Right ventricle myocardium inferior (tissue), 1 donor: Measurements from ENCODE around the gene SMARCA4. TPM values are rescaled to one million over a fixed set of nuclear protein-coding genes. Genes with fewer than 3 reads are reported as not detected.
"Not testable (repeated sequence)": the region's sequence is repeated elsewhere in the genome, so short reads cannot be mapped to it uniquely, and the experiment has no call there.

Source experiments
- ATAC-seq: fragments of 200-7000 bp; cut with Tn5 transposase; one replicate; pipeline ENCODE4 v1.9.1; 2020; ENCODE audit warnings: mild to moderate bottlenecking, moderate library complexity
- DNase-seq: peaks from one replicate; pipeline ENCODE4 v3.0.0; 2021; ENCODE audit errors: missing footprints
- intact Hi-C: fragments of 100-400 bp; cut with DNase I; formaldehyde crosslinking; loops from one replicate; pipeline ENCODE4 v1.11.0; 2022
- total RNA-seq: library from RNA; stranded (reverse); fragmentation: NEBNext Ultra II Directional; extraction: Animal tissue kit (Norgen Biotek cat#: 25700); gene quantifications from one replicate; pipeline ENCODE4 v1.2.1, GENCODE V29; 2021
- donor health status: DM: no; HTN: yes; CAD: no; lungs with severe emphysema.

SMARCA4 gene
- total RNA-seq, 1 donor from 2014 or later, result 33.8 TPM

GRCh38 chr19:10992174-10992573 is 31.3 kb downstream of the SMARCA4 start:
- DNase-seq, intact Hi-C loops, ATAC-seq: not testable (repeated sequence)

- ATAC-seq, result no peak
- intact Hi-C loops, result no loop called here
- no peak for DNase-seq
These were observed 35.2 kb downstream of the SMARCA4 start for GRCh38 chr19:10995926-10996600.

DNA sequence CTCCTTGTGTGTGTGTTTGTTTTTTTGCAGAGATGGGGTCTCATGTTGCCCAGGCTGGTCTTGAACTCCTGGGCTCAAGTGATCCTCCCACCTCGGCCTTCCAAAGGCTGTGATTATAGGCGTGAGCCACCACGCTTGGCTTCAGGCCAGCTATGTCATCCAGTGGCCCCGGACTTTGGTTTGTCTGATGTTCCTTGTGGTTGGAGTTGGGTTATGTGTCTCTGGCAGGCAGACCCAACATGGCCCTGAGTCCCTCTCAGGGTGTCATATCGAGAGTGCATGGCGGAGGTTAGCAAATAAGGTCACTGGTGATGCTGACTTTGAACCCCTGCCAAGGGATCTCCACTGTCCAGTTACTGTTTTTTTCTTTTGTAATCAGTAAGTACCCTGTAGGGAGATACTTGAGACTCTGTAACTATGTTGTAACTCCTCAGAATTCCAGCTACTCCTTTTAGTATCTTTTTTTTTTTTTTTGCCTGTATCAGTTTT is 37.3 kb downstream of the SMARCA4 start:
- DNase-seq, result no peak
- intact Hi-C loops, result no loop called here
- no peak for ATAC-seq

- no peak for ATAC-seq
- DNase-seq, result no peak
- intact Hi-C loops, result no loop called here
These were observed 37.8 kb downstream of the SMARCA4 start for GRCh38 chr19:10998666-10999065.

DNA sequence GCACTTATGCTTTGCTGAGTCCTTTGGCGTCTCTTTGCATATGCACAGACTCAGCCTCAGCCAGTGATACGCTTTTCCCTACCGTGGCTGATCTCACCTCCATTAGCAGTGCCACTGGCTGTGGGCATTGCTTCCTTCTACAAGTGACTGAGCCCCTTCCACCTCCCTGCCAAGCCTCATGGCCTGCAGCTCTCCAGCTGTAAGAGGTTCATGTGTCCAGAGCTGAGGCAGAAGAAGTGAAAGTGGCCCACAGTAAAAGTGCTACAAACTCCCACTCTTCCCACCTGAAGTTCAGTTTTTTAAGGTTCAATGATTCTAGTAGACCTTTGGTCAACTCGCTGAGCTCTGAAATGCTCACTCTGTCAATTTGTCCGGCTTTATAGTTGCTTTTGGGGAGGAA is 44.7 kb downstream of the SMARCA4 start:
- no peak for ATAC-seq
- intact Hi-C loops, result no loop called here

GRCh38 chr19:11007385-11007784 is 46.6 kb downstream of the SMARCA4 start:
- DNase-seq (no peak), ATAC-seq (no peak)
- intact Hi-C loops, result no loop called here

More for the DNA sequence above, 44.7 kb downstream of the SMARCA4 start:
- no peak for DNase-seq

DNA sequence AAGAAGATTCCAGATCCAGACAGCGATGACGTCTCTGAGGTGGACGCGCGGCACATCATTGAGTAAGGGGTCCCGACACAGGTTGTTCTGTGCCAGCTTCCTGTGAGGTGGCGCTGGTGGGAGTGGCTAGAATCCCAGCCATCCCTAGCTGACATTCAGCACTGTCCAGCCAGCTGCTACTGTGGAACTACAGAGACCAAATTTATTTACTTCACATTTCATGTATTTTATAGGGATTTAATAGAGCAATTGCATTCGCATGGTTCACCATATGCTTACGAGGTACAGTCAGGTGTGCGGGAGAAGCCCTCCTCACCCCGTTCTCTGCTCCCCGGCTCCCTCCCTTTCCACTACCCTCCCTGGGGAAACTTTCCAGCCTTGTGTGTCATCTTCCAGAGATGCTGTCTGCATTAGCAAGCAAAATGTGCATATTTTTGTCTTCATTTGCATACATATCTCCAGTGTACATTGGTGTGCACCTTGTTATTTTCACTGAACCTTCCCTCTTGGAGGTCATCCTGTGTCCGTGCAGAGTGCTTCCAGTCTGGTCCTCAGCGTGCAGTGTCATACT is 47.2 kb downstream of the SMARCA4 start:
- intact Hi-C loops, result no loop called here
- DNase-seq, result no peak
- no peak for ATAC-seq

- ATAC-seq, result no peak
- intact Hi-C loops, result no loop called here
- no peak for DNase-seq
These were observed 49.2 kb downstream of the SMARCA4 start for GRCh38 chr19:11010041-11010440.

- DNase-seq (no peak), ATAC-seq (no peak)
- intact Hi-C loops, result no loop called here
These were observed 51.7 kb downstream of the SMARCA4 start for GRCh38 chr19:11012507-11012906.

DNA sequence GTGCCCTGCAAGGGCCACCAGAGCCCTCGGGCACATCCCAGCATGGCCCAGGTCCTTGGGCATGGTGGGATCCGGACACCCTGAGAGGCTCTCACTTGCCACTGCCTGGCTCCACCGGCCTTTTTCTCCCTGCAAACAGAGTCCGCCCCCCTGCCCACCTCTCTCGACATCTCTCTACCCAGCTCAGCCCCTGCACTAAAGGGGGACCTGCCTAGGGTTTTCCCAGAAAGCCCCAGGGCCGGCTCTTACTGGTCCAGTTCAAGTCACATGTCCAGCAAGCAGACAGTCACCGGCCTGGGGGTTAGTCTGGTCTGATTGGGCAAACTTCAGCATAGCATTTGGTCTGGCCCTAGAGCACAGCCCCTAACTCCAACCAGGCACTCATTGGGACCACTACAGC is 52.9 kb downstream of the SMARCA4 start:
- intact Hi-C loops, result no loop called here
- no peak for DNase-seq
- no peak for ATAC-seq

GRCh38 chr19:11014403-11014911 is 53.6 kb downstream of the SMARCA4 start:
- DNase-seq, result no peak
- intact Hi-C loops, result no loop called here
- peak; percentile 13 for ATAC-seq

GRCh38 chr19:11016631-11017030 is 55.8 kb downstream of the SMARCA4 start:
- ATAC-seq (no peak), DNase-seq (no peak)
- intact Hi-C loops, result no loop called here

- intact Hi-C loops, result no loop called here
- DNase-seq, result no peak
- no peak for ATAC-seq
These were observed 56.6 kb downstream of the SMARCA4 start for GRCh38 chr19:11017275-11018035.

DNA sequence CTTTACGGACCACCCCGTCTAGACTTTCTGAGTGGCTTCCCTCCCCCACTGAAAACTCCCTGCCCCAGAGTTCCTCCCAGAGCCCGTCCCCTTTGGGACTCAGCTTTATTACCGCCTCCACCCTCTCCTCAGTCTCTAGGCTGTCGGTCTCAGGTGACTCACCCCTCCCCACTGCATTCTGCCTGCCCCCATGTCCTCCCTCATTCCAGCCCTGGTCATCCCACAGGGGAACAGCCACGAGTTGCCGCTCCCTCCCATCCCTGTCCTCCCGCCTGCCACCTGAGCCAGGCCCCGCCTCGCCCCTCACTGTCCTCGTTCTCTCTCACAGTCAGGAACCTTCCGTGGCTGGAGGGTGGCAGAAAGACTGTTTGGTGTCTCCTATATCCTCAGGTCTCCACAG is 57.3 kb downstream of the SMARCA4 start:
- no peak for ATAC-seq
- intact Hi-C loops, result no loop called here
- DNase-seq, result no peak

- ATAC-seq (no peak), DNase-seq (no peak)
- intact Hi-C loops, result no loop called here
These were observed 57.9 kb downstream of the SMARCA4 start for GRCh38 chr19:11018763-11019162.

- no peak for DNase-seq
- ATAC-seq, result no peak
- intact Hi-C loops, result no loop called here
These were observed 58.4 kb downstream of the SMARCA4 start for GRCh38 chr19:11019262-11019661.

DNA sequence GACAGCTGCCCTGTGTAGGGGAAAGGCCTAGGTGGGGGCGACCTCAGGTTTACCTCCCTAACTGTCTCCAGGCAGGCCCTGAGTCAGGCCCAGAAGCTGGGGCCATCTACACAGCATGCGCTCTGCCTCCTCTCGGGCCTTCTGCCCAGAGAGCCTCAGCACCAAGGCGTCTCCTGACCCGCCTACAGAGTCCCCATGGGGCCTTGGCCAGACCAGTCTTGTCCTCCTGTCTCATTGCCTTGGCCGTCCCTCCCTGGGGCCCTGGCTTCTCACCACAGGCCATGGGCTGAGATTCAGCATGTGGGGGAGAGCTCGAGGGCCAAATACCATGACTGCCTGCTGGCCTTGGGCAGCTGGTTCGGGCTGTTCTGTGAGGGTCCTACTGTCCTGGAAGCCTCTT is 59.0 kb downstream of the SMARCA4 start:
- ATAC-seq (peak; percentile 46), DNase-seq (no peak)
- intact Hi-C loops, result no loop called here

- intact Hi-C loops, result no loop called here
- ATAC-seq (no peak), DNase-seq (no peak)
These were observed 59.6 kb downstream of the SMARCA4 start for GRCh38 chr19:11020423-11020822.

GRCh38 chr19:11020982-11021759 is 60.3 kb downstream of the SMARCA4 start:
- no peak for DNase-seq
- no peak for ATAC-seq
- intact Hi-C loops, result no loop called here
